Measurements from ENCODE around the gene AP3M1. TPM values are rescaled to one million over a fixed set of nuclear protein-coding genes. Genes with fewer than 3 reads are reported as not detected.
A peak's percentile ranks its signal among the peaks of the same experiment; 100 is the strongest.

AP3M1 gene
- total RNA-seq, 2 experiments from 2014 or later, result 41.8 to 42.2 TPM

DNA sequence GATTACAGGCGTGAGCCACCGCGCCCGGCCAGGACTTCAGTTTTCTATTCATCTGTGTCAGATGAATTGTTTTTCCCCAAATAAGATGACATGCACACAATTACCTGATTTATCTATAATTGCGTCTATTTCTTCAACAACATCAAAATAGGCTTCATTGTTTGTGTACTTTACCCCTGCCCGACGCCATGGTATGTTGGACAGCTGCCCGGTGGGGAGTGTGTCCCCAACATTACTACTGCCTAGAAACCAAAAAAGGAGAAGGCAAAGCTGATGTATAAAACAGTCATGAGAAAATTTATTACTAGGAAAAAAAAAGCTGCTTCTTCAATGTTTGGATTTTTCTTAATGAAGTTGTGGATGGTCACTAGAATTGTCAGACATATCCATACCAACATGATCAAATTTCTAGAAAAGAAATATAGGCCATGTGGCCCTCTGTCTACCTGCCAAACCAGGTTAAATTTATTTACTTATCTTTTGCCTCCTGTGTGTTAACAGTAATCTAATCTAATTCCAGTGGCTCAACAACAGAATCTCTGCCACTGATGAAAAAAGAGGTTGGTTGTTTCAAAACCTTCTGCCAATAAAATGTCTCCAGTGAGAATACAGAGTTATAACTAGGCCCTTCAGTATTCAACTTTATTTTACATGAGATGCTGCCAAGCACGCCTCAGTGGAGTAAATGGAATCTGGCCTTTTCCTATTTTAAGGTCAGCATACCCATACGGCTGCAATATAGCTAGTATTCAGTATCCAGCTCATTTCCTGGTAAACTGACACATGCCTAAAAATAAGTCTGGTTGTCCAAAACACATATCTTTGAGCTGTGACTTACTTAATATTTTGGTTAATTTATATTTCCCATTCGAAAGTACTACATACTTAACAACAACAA, 16.5 kb downstream of the AP3M1 start:
- CTCF ChIA-PET, result interaction anchor here (0.6 kb wide), 1 partner anchor 870 kb away, joined by 3 read pairs; no protein-coding TSS in a partner anchor
- no peaks in the 10 kb centered on the region for H3K4me1 Mint-ChIP-seq
- H3K27ac Mint-ChIP-seq, result peak overlapping the region; percentile 9
- H3K4me3 Mint-ChIP-seq, result no peak overlapping the region
- no peaks in the 10 kb centered on the region for H3K27me3 Mint-ChIP-seq
- DNase-seq, result no peak
- POLR2A ChIA-PET, result interaction anchor here (1.0 to 1.7 kb wide), 2 partner anchors 11 to 17 kb away, joined by 4 to 5 read pairs; partner anchors contain the start of genes ADK and AP3M1
- H3K36me3 Mint-ChIP-seq (ENCODE audit: low read depth), result peaks cover 55% of the 10 kb centered on the region
- H3K9me3 Mint-ChIP-seq, result no peaks in the 10 kb centered on the region

GRCh38 chr10:74123081-74123480, 27.5 kb downstream of the AP3M1 start:
- peaks cover 78% of the 10 kb centered on the region for H3K36me3 Mint-ChIP-seq (ENCODE audit: low read depth)
- H3K4me3 Mint-ChIP-seq, result no peak overlapping the region
- DNase-seq, result no peak
- H3K27me3 Mint-ChIP-seq, result no peaks in the 10 kb centered on the region
- no peaks in the 10 kb centered on the region for H3K9me3 Mint-ChIP-seq
- ChIA-PET CTCF (interaction anchor here (1.1 to 2.8 kb wide), 4 partner anchors 24 to 264 kb away, joined by 3 to 13 read pairs (median 4); no protein-coding TSS in a partner anchor), POLR2A (interaction anchor here (1.0 to 1.5 kb wide), 4 partner anchors 16 to 750 kb away, joined by 3 to 6 read pairs (median 4); partner anchors contain the start of genes ADK and AP3M1)
- no peak overlapping the region for H3K27ac Mint-ChIP-seq
- H3K4me1 Mint-ChIP-seq, result no peaks in the 10 kb centered on the region

DNA sequence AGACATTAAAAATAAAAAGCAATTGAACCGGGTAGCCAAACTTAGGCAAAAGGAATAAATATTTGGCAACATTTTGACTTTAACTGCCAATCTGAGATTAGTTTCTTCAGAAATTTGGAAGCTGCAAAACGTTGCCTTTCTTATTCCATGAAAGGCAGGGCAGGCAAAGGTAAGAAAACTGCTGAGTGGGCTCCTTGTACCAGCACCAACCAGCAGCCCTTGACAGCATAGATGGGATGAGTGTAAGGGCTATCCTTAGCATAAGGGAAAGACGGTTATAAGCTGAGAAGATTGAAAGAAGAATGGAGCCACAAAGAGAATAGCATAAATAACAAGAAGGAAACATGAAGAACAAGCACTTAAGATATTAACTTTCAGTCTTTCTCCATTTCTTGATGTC, 28.6 kb downstream of the AP3M1 start:
- POLR2A ChIA-PET, result interaction anchor here (1.3 to 2.3 kb wide), 2 partner anchors 13 to 29 kb away, joined by 3 to 12 read pairs; partner anchors contain the start of genes ADK and AP3M1

DNA sequence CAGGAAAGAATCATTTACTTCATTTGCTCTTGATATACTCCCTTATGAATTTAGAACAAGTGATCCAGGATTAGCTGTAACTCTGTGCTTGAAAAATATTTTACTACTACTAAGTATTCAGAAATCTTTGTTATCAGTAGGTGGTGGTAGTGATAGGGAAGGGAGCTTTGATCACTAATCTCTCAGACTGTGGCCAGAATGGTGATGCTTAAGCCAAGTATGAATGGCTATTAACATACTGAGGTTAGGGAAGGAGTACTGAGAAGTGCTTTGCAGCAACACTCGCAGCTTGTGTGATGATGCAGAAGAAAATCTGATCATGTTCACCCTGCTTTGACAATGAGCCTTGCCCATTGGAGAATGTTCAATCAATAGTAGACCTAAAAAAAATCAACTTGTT, 29.3 kb downstream of the AP3M1 start:
- no peak overlapping the region for H3K27ac Mint-ChIP-seq
- H3K9me3 Mint-ChIP-seq, result no peaks in the 10 kb centered on the region
- no peak overlapping the region for H3K4me3 Mint-ChIP-seq
- no peaks in the 10 kb centered on the region for H3K27me3 Mint-ChIP-seq
- peaks cover 5% of the 10 kb centered on the region for H3K4me1 Mint-ChIP-seq
- ChIA-PET POLR2A (interaction anchor here (0.6 to 2.3 kb wide), 3 partner anchors 12 to 242 kb away, joined by 3 to 12 read pairs (median 4); partner anchors contain the start of genes ADK and AP3M1), CTCF (no interaction called here)
- no peak for DNase-seq
- H3K36me3 Mint-ChIP-seq (ENCODE audit: low read depth), result peaks cover 88% of the 10 kb centered on the region

More for the DNA sequence above, 28.6 kb downstream of the AP3M1 start:
- H3K27ac Mint-ChIP-seq, result no peak overlapping the region
- peaks cover 85% of the 10 kb centered on the region for H3K36me3 Mint-ChIP-seq (ENCODE audit: low read depth)
- H3K9me3 Mint-ChIP-seq, result no peaks in the 10 kb centered on the region
- no peak for DNase-seq
- H3K4me3 Mint-ChIP-seq, result no peak overlapping the region
- no peaks in the 10 kb centered on the region for H3K27me3 Mint-ChIP-seq
- peaks cover 3% of the 10 kb centered on the region for H3K4me1 Mint-ChIP-seq
- CTCF ChIA-PET, result interaction anchor here (1.4 to 1.9 kb wide), 2 partner anchors 23 to 236 kb away, joined by 3 to 4 read pairs; no protein-coding TSS in a partner anchor

DNA sequence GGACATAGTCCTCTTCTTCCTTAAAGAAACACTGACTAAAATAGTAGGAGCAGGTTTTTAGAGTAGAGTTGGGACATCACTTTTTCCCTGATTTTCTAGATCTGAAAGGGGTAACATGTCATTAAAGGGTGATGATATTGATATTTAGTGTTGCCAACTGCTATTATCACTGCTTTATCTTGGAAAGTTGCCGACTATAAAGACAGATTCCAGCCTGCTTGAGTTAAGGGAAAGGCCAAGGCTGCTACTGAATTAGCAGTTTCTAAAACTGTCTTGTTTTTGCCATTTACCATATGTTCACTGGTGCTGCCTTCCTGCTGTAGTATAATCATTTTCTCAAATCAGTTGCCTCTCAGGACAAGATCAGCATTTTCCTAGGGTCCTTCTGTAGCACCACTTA, 29.7 kb downstream of the AP3M1 start:
- H3K4me1 Mint-ChIP-seq, result peaks cover 5% of the 10 kb centered on the region
- no peak overlapping the region for H3K4me3 Mint-ChIP-seq
- CTCF ChIA-PET, result no interaction called here
- peaks cover 88% of the 10 kb centered on the region for H3K36me3 Mint-ChIP-seq (ENCODE audit: low read depth)
- H3K27me3 Mint-ChIP-seq, result no peaks in the 10 kb centered on the region
- H3K9me3 Mint-ChIP-seq, result no peaks in the 10 kb centered on the region
- POLR2A ChIA-PET, result interaction anchor here (0.6 to 2.3 kb wide), 3 partner anchors 12 to 241 kb away, joined by 3 to 12 read pairs (median 4); partner anchors contain the start of genes ADK and AP3M1
- DNase-seq, result no peak
- H3K27ac Mint-ChIP-seq, result no peak overlapping the region

DNA sequence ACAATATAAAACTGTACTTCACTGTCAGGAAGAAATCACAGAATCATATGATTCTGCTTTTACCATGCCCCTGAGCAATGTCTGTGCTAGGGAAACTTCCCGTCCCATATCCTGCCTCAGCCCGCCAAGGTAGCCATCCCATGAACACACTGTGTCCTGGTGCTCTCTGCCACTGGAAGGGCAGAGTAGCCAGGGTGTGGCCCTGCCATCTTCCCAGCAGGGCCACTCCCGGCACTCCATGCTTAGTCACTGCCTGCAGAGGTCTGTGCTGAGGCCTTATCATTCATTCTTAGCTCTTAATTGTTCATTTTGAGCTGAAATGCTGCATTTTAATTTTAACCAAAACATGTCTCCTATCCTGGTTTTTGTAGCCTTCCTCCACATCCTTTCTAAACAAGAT, 31.8 kb downstream of the AP3M1 start:
- DNase-seq, result no peak
- Mint-ChIP-seq H3K27me3 (no peaks in the 10 kb centered on the region), H3K4me3 (no peak overlapping the region), H3K9me3 (no peaks in the 10 kb centered on the region), H3K4me1 (peaks cover 5% of the 10 kb centered on the region), H3K36me3 (ENCODE audit: low read depth) (peaks cover 93% of the 10 kb centered on the region), H3K27ac (peak overlapping the region; percentile 40)
- ChIA-PET CTCF (interaction anchor here (1.4 to 1.5 kb wide), 2 partner anchors 15 to 115 kb away, joined by 3 to 4 read pairs; no protein-coding TSS in a partner anchor), POLR2A (interaction anchor here (0.9 kb wide), 1 partner anchor 11 kb away, joined by 3 read pairs; no protein-coding TSS in a partner anchor)

GRCh38 chr10:74117738-74118137, 32.9 kb downstream of the AP3M1 start:
- no peak for DNase-seq
- ChIA-PET CTCF (interaction anchor here (1.2 kb wide), 1 partner anchor 238 kb away, joined by 3 read pairs; no protein-coding TSS in a partner anchor), POLR2A (interaction anchor here (0.9 to 1.2 kb wide), 2 partner anchors 10 to 92 kb away, joined by 3 read pairs; no protein-coding TSS in a partner anchor)
- Mint-ChIP-seq H3K4me3 (no peak overlapping the region), H3K36me3 (ENCODE audit: low read depth) (peaks cover 93% of the 10 kb centered on the region), H3K27ac (no peak overlapping the region), H3K27me3 (no peaks in the 10 kb centered on the region), H3K9me3 (no peaks in the 10 kb centered on the region), H3K4me1 (peaks cover 5% of the 10 kb centered on the region)

GRCh38 chr10:74114041-74114448, 36.6 kb downstream of the AP3M1 start:
- no peak for DNase-seq
- CTCF ChIA-PET, result interaction anchor here (0.9 kb wide), 1 partner anchor 227 kb away, joined by 3 read pairs; no protein-coding TSS in a partner anchor

GRCh38 chr10:74113546-74113945, 37.1 kb downstream of the AP3M1 start:
- DNase-seq, result no peak
- H3K36me3 Mint-ChIP-seq (ENCODE audit: low read depth), result peaks cover 94% of the 10 kb centered on the region
- no peak overlapping the region for H3K4me3 Mint-ChIP-seq
- no peak overlapping the region for H3K27ac Mint-ChIP-seq
- POLR2A ChIA-PET, result interaction anchor here (1.5 kb wide), 1 partner anchor 20 kb away, joined by 6 read pairs; no protein-coding TSS in a partner anchor
- peaks cover 10% of the 10 kb centered on the region for H3K4me1 Mint-ChIP-seq
- no peaks in the 10 kb centered on the region for H3K9me3 Mint-ChIP-seq
- CTCF ChIA-PET, result no interaction called here
- no peaks in the 10 kb centered on the region for H3K27me3 Mint-ChIP-seq

More at GRCh38 chr10:74114041-74114448, 36.6 kb downstream of the AP3M1 start:
- Mint-ChIP-seq H3K36me3 (ENCODE audit: low read depth) (peaks cover 94% of the 10 kb centered on the region), H3K27me3 (no peaks in the 10 kb centered on the region), H3K4me1 (peaks cover 10% of the 10 kb centered on the region), H3K4me3 (no peak overlapping the region), H3K27ac (peak overlapping the region; percentile 26), H3K9me3 (no peaks in the 10 kb centered on the region)
- POLR2A ChIA-PET, result interaction anchor here (1.5 kb wide), 1 partner anchor 21 kb away, joined by 6 read pairs; no protein-coding TSS in a partner anchor

- POLR2A ChIA-PET, result no interaction called here
- H3K27me3 Mint-ChIP-seq, result no peaks in the 10 kb centered on the region
- peaks cover 8% of the 10 kb centered on the region for H3K4me1 Mint-ChIP-seq
- no peaks in the 10 kb centered on the region for H3K9me3 Mint-ChIP-seq
- no peak overlapping the region for H3K4me3 Mint-ChIP-seq
- CTCF ChIA-PET, result interaction anchor here (0.8 to 1.7 kb wide), 2 partner anchors 10 to 225 kb away, joined by 4 to 5 read pairs; no protein-coding TSS in a partner anchor
- no peak overlapping the region for H3K27ac Mint-ChIP-seq
- peaks cover 92% of the 10 kb centered on the region for H3K36me3 Mint-ChIP-seq (ENCODE audit: low read depth)
- DNase-seq, result no peak
Measured at GRCh38 chr10:74111799-74112198, 38.8 kb downstream of the AP3M1 start.

GRCh38 chr10:74110120-74110519, 40.5 kb downstream of the AP3M1 start:
- DNase-seq, result no peak
- Mint-ChIP-seq H3K27ac (no peak overlapping the region), H3K27me3 (no peaks in the 10 kb centered on the region), H3K4me3 (no peak overlapping the region), H3K9me3 (no peaks in the 10 kb centered on the region), H3K4me1 (peaks cover 7% of the 10 kb centered on the region), H3K36me3 (ENCODE audit: low read depth) (peaks cover 89% of the 10 kb centered on the region)
- CTCF ChIA-PET, result interaction anchor here (0.5 to 1.3 kb wide), 2 partner anchors 63 to 224 kb away, joined by 4 read pairs; no protein-coding TSS in a partner anchor
- POLR2A ChIA-PET, result interaction anchor here (3.0 kb wide), 1 partner anchor 11 kb away, joined by 12 read pairs; no protein-coding TSS in a partner anchor

GRCh38 chr10:74109452-74109851, 41.2 kb downstream of the AP3M1 start:
- Mint-ChIP-seq H3K4me1 (peaks cover 7% of the 10 kb centered on the region), H3K4me3 (no peak overlapping the region), H3K27me3 (no peaks in the 10 kb centered on the region), H3K27ac (no peak overlapping the region), H3K36me3 (ENCODE audit: low read depth) (peaks cover 89% of the 10 kb centered on the region), H3K9me3 (no peaks in the 10 kb centered on the region)
- DNase-seq, result no peak
- ChIA-PET POLR2A (interaction anchor here (1.2 to 3.0 kb wide), 3 partner anchors 11 to 41 kb away, joined by 3 to 12 read pairs (median 7); partner anchors contain the start of genes ADK and AP3M1), CTCF (interaction anchor here (0.5 to 2.8 kb wide), 3 partner anchors 64 to 223 kb away, joined by 4 to 9 read pairs (median 4); no protein-coding TSS in a partner anchor)
